ENCODE data around the gene TOP2B. TPM values are rescaled to one million over a fixed set of nuclear protein-coding genes. Genes with fewer than 3 reads are reported as not detected.

Gene TOP2B
- polyA plus RNA-seq, 2 of the 4 experiments (the other 2 are of a cell fraction): 65.8 to 95.7 TPM

DNA sequence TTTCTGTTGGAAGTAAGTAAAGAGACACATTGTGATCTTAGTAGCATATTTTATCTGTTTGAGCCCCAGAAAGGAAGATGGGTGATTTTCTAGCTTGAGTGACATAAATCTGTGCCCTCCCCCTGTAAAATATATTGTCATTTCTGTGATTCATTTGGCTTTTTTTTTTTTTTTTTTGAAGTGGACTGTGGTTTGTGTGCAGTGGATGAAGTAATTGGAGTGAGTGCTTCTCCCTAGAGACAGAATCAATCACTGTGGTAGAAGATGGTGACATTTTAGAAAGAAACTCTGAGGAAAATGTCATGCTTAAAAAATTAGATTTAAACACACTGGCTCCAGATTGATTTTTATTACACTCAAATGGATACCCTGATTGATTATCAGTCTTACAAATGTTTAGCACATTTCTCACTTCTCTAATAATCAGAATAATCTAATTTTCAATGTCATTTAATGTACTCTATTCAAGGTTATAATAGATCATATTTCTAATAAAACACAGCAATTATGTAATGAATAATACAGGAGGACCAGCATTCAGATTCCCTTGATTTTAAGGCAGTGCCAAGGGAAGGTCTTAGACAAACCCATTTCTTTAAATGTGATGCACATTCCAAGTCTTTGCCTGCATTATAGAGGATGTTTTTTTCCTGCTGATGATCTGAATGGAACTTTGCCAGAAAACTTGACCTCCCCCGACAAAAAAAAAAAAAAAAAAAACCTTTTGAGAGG is 116.6 kb downstream of the TOP2B start:
- Histone ChIP-seq H3K27ac (no peak overlapping the region), H3K4me3 (no peak overlapping the region), H3K4me1 (peaks cover 13% of the 10 kb centered on the region; the same call in 1 of the 3 replicates), H3K4me2 (no peak overlapping the region), H3K9me3 (no peaks in the 10 kb centered on the region)
- TF ChIP-seq ZFP36 (IDR thresholded peaks at IDR 0.05; ENCODE audit: borderline replicate concordance, partially characterized antibody): no peak
- no peak for TF ChIP-seq E2F6 (IDR thresholded peaks at IDR 0.05; ENCODE audit: borderline replicate concordance, low read depth)
- TF ChIP-seq JUN (IDR thresholded peaks at IDR 0.05): no peak
- TF ChIP-seq CTCF (IDR thresholded peaks at IDR 0.05): no peak
- TF ChIP-seq RNF2 (IDR thresholded peaks at IDR 0.05; ENCODE audit: borderline replicate concordance, low read depth): no peak
- TF ChIP-seq, protein P1, sequence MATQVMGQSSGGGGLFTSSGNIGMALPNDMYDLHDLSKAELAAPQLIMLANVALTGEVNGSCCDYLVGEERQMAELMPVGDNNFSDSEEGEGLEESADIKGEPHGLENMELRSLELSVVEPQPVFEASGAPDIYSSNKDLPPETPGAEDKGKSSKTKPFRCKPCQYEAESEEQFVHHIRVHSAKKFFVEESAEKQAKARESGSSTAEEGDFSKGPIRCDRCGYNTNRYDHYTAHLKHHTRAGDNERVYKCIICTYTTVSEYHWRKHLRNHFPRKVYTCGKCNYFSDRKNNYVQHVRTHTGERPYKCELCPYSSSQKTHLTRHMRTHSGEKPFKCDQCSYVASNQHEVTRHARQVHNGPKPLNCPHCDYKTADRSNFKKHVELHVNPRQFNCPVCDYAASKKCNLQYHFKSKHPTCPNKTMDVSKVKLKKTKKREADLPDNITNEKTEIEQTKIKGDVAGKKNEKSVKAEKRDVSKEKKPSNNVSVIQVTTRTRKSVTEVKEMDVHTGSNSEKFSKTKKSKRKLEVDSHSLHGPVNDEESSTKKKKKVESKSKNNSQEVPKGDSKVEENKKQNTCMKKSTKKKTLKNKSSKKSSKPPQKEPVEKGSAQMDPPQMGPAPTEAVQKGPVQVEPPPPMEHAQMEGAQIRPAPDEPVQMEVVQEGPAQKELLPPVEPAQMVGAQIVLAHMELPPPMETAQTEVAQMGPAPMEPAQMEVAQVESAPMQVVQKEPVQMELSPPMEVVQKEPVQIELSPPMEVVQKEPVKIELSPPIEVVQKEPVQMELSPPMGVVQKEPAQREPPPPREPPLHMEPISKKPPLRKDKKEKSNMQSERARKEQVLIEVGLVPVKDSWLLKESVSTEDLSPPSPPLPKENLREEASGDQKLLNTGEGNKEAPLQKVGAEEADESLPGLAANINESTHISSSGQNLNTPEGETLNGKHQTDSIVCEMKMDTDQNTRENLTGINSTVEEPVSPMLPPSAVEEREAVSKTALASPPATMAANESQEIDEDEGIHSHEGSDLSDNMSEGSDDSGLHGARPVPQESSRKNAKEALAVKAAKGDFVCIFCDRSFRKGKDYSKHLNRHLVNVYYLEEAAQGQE (IDR thresholded peaks at IDR 0.05): no peak
- no peak for TF ChIP-seq MAZ (IDR thresholded peaks at IDR 0.05; ENCODE audit: borderline replicate concordance, low read depth, low read length)
- DNase-seq (ENCODE audit: low read depth in 1 of 2, low spot score in 1 of 2) (no peak), ATAC-seq (no peak), FAIRE-seq (no peak)
- 32% methylated on average over 1 of the region's 1 CpG for WGBS (ENCODE audit: missing lambda C conversion rate)
- ChIA-PET CTCF (interaction anchor here (0.6 kb wide), 1 partner anchor 133 kb away, joined by 4 read pairs; no protein-coding TSS in a partner anchor), POLR2A (no interaction called here)

Small RNA genes lying within 50 kb of the gene (small RNA-seq; reads per million reads assigned to genes)
- gene CRIP1P2: 0 reads per million in 6 experiments
- gene RF01161: 0 reads per million in 6 experiments
- 0 reads per million in 6 experiments for gene RF02271

Other genes with a start within 250 kb of the TOP2B start
- gene RARB, start 236.6 kb downstream of the TOP2B start, polyA plus RNA-seq (2011; rRNA removed): 30.8 and 31.9 TPM in 2 replicates
- gene RARB, start 236.6 kb downstream of the TOP2B start, polyA plus RNA-seq (2017; fragmentation: RNase III; extraction: RNeasy Plus Mini Kit Qiagen cat#74134 plus additional on column Dnase treatment): 22.3 to 27.4 TPM (median 24.5 TPM) in 3 replicates
- 29.2 and 46.3 TPM in 2 replicates for gene NGLY1, start 118.5 kb upstream of the TOP2B start, polyA plus RNA-seq (2011; rRNA removed)
- gene NGLY1, start 118.5 kb upstream of the TOP2B start, polyA plus RNA-seq (2017; fragmentation: RNase III; extraction: RNeasy Plus Mini Kit Qiagen cat#74134 plus additional on column Dnase treatment): 25.2 to 27.5 TPM (median 25.4 TPM) in 3 replicates
- 39.0 and 43.9 TPM in 2 replicates for gene OXSM, start 125.2 kb upstream of the TOP2B start, polyA plus RNA-seq (2011; rRNA removed)
- 17.5 to 20.0 TPM (median 19.1 TPM) in 3 replicates for gene OXSM, start 125.2 kb upstream of the TOP2B start, polyA plus RNA-seq (2017; fragmentation: RNase III; extraction: RNeasy Plus Mini Kit Qiagen cat#74134 plus additional on column Dnase treatment)

All from A549 (cell line).